Measurements from ENCODE around the gene GSG1L. TPM values are rescaled to one million over a fixed set of nuclear protein-coding genes. Genes with fewer than 3 reads are reported as not detected.

The GSG1L gene
- polyA plus RNA-seq, 1 donor (not counting 4 experiments of a cell fraction or from before 2014, with no cell fraction given): not detected

GRCh38 chr16:27991876-27992275 lies 71.6 kb downstream of the GSG1L start:
- H3K9ac ChIP-seq (ENCODE audit: control insufficient read depth, extremely low read depth, insufficient read depth, low read length): no peak overlapping the region
- H3K79me2 ChIP-seq (ENCODE audit: control insufficient read depth, insufficient read depth, low read length): no peaks in the 10 kb centered on the region
- no peaks in the 10 kb centered on the region for H3K27me3 ChIP-seq (ENCODE audit: control insufficient read depth, extremely low read depth, insufficient read depth, low read length)
- H3K9me1 ChIP-seq (ENCODE audit: control insufficient read depth, extremely low read depth, insufficient read depth, low read length): no peaks in the 10 kb centered on the region
- DNase-seq (ENCODE audit: low read depth, low spot score): no peak
- peaks cover 2% of the 10 kb centered on the region for H3K9me3 ChIP-seq (ENCODE audit: control insufficient read depth, low read depth, low read length)
- H3K36me3 ChIP-seq (ENCODE audit: control insufficient read depth in 2 of 2, extremely low read depth in 1 of 2, insufficient read depth in 2 of 2, low read length in 2 of 2): no peaks in the 10 kb centered on the region
- no peak overlapping the region for H3K4me2 ChIP-seq (ENCODE audit: control insufficient read depth, extremely low read depth, insufficient read depth, low read depth, low read length)
- no peak for FAIRE-seq
- TF ChIP-seq EZH2 (IDR thresholded peaks at IDR 0.05; ENCODE audit: low read length): no peak
- TF ChIP-seq CTCF (optimal IDR thresholded peaks at IDR 0.05 in 1 of 3, IDR thresholded peaks at IDR 0.05 in 1 of 3, conservative IDR thresholded peaks at IDR 0.05 in 1 of 3; ENCODE audit: extremely low read depth in 1 of 3, insufficient read depth in 2 of 3, low read length in 3 of 3): no peak
- H3K27ac ChIP-seq (ENCODE audit: control insufficient read depth, insufficient read depth, low read length): no peak overlapping the region
- no peaks in the 10 kb centered on the region for H4K20me1 ChIP-seq (ENCODE audit: control insufficient read depth, extremely low read depth, insufficient read depth, low read length)
- H2AFZ ChIP-seq (ENCODE audit: control insufficient read depth, low read length): no peak overlapping the region
- H3K4me1 ChIP-seq (ENCODE audit: control insufficient read depth, extremely low read depth, insufficient read depth, low read length): no peaks in the 10 kb centered on the region
- dilution Hi-C loops (cut with MboI; ENCODE audit: extremely low pct_ligation_motif_present, low sequenced_read_pairs): no loop called here
- H3K4me3 ChIP-seq (ENCODE audit: control insufficient read depth in 2 of 3, extremely low read depth in 1 of 3, insufficient read depth in 2 of 3, low read depth in 1 of 3, low read length in 3 of 3): no peak overlapping the region

DNA sequence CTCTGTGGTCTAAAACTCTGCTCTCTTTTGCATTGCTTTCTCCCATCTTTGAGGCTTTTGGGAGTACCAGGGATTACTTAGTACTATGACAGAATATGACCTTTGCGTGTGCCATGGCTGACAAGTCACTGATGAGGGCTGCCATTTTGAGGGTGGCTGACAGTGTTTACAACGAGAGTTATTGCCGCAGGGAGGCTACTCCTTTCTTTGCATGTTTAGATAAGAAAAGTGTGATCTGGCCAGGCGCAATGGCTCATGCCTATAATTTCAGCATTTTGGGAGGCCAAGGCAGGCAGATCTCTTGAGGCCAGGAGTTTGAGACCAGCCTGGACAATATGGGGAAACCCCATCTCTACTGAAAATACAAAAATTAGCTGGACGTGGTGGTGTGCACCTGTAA lies 77.5 kb downstream of the GSG1L start:
- H3K9me3 ChIP-seq (ENCODE audit: control insufficient read depth, low read depth, low read length): no peaks in the 10 kb centered on the region
- no peaks in the 10 kb centered on the region for H3K36me3 ChIP-seq (ENCODE audit: control insufficient read depth in 2 of 2, extremely low read depth in 1 of 2, insufficient read depth in 2 of 2, low read length in 2 of 2)
- H3K4me2 ChIP-seq (ENCODE audit: control insufficient read depth, extremely low read depth, insufficient read depth, low read depth, low read length): no peak overlapping the region
- H3K27ac ChIP-seq (ENCODE audit: control insufficient read depth, insufficient read depth, low read length): no peak overlapping the region
- H3K27me3 ChIP-seq (ENCODE audit: control insufficient read depth, extremely low read depth, insufficient read depth, low read length): no peaks in the 10 kb centered on the region
- dilution Hi-C loops (cut with MboI; ENCODE audit: extremely low pct_ligation_motif_present, low sequenced_read_pairs): no loop called here
- TF ChIP-seq EZH2 (IDR thresholded peaks at IDR 0.05; ENCODE audit: low read length) (no peak), CTCF (optimal IDR thresholded peaks at IDR 0.05 in 1 of 3, IDR thresholded peaks at IDR 0.05 in 1 of 3, conservative IDR thresholded peaks at IDR 0.05 in 1 of 3; ENCODE audit: extremely low read depth in 1 of 3, insufficient read depth in 2 of 3, low read length in 3 of 3) (no peak)
- no peaks in the 10 kb centered on the region for H4K20me1 ChIP-seq (ENCODE audit: control insufficient read depth, extremely low read depth, insufficient read depth, low read length)
- no peak overlapping the region for H3K4me3 ChIP-seq (ENCODE audit: control insufficient read depth in 2 of 3, extremely low read depth in 1 of 3, insufficient read depth in 2 of 3, low read depth in 1 of 3, low read length in 3 of 3)
- FAIRE-seq (no peak), DNase-seq (ENCODE audit: low read depth, low spot score) (no peak)
- H3K79me2 ChIP-seq (ENCODE audit: control insufficient read depth, insufficient read depth, low read length): no peaks in the 10 kb centered on the region
- H3K4me1 ChIP-seq (ENCODE audit: control insufficient read depth, extremely low read depth, insufficient read depth, low read length): no peaks in the 10 kb centered on the region
- H3K9me1 ChIP-seq (ENCODE audit: control insufficient read depth, extremely low read depth, insufficient read depth, low read length): no peaks in the 10 kb centered on the region
- H2AFZ ChIP-seq (ENCODE audit: control insufficient read depth, low read length): no peak overlapping the region
- H3K9ac ChIP-seq (ENCODE audit: control insufficient read depth, extremely low read depth, insufficient read depth, low read length): no peak overlapping the region

Measured in keratinocyte (primary cell).